GM23248 (cell line): ENCODE results near the gene LYRM4.

Source experiments
- EZH2 ChIP-seq: fragments of 200-600 bp; sonication (generic); IDR thresholded peaks from 2 replicates; pipeline ENCODE4 v1.6.1; 2018; ENCODE audit warnings: antibody characterized with exemption, mild to moderate bottlenecking; ENCODE audit not compliant: insufficient read depth, poor library complexity, severe bottlenecking
- EZH2phosphoT487 ChIP-seq: fragments of 200-600 bp; sonication (generic); IDR thresholded peaks from 2 replicates; pipeline ENCODE4 v1.6.1; 2018; ENCODE audit warnings: antibody characterized with exemption, moderate library complexity, mild to moderate bottlenecking, low read depth; ENCODE audit not compliant: insufficient read depth

DNA sequence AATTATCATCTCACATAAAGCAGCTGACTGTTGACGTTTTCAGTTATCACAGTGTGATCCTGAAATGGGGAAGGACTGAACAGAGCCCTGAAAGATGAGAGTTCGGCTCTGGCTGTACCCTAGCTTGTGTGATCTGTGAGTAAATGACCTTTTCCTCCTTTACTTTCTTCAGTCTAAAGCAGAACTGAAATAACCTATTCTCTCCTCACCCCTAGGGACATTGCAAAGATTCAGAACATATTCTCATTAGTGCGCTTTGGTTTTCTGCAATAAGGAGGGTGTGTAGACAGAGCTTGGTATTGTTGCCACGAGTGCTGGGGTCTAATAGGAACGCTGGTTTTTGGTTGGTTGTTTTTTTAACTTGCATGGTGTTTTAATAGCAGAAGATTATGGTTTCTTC is 17.3 kb upstream of the LYRM4 start:
- TF ChIP-seq EZH2phosphoT487 = no peak
- TF ChIP-seq EZH2 = no peak
